Thyroid gland (tissue), 4 donors: ENCODE data around the gene PRRT3.

Experiments
- POLR2A ChIP-seq, 2 donors: fragments of 450-650 bp; IDR thresholded peaks; one replicate each; pipeline ENCODE4 v1.6.1; 2017; ENCODE audit warnings: antibody characterized with exemption in 2 of 2, mild to moderate bottlenecking in 2 of 2, moderate library complexity in 1 of 2
- TF ChIP-seq, protein P1 (sequence below), 6 experiments: fragments of 200-600 bp in 3 of 6; fragments of 450-650 bp in 3 of 6; sonication (generic) in 3 of 6; IDR thresholded peaks; one replicate each; pipeline ENCODE4 v1.5.1; 2016 to 2019; ENCODE audit warnings: antibody characterized with exemption in 6 of 6, mild to moderate bottlenecking in 2 of 6, inconsistent platforms in 1 of 6, moderate library complexity in 1 of 6

DNA sequence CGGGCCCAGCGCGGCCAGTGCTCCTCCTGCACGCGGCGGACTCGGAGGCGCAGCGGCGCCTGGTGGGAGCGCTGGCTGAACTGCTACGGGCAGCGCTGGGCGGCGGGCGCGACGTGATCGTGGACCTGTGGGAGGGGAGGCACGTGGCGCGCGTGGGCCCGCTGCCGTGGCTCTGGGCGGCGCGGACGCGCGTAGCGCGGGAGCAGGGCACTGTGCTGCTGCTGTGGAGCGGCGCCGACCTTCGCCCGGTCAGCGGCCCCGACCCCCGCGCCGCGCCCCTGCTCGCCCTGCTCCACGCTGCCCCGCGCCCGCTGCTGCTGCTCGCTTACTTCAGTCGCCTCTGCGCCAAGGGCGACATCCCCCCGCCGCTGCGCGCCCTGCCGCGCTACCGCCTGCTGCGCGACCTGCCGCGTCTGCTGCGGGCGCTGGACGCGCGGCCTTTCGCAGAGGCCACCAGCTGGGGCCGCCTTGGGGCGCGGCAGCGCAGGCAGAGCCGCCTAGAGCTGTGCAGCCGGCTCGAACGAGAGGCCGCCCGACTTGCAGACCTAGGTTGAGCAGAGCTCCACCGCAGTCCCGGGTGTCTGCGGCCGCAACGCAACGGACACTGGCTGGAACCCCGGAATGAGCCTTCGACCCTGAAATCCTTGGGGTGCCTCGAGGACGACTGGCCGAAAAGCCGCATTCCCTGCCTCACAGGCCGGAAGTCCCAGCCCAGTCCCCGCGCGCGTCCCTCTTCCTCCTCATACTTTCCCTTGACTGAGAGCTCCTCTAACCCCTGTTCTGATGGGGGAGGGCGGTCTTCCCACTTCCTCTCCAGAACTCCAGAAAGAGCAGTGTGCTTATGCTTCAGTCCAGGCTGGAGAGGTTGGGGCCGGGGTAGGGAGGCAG is 36.7 kb downstream of the PRRT3 start:
- TF ChIP-seq, protein P1, sequence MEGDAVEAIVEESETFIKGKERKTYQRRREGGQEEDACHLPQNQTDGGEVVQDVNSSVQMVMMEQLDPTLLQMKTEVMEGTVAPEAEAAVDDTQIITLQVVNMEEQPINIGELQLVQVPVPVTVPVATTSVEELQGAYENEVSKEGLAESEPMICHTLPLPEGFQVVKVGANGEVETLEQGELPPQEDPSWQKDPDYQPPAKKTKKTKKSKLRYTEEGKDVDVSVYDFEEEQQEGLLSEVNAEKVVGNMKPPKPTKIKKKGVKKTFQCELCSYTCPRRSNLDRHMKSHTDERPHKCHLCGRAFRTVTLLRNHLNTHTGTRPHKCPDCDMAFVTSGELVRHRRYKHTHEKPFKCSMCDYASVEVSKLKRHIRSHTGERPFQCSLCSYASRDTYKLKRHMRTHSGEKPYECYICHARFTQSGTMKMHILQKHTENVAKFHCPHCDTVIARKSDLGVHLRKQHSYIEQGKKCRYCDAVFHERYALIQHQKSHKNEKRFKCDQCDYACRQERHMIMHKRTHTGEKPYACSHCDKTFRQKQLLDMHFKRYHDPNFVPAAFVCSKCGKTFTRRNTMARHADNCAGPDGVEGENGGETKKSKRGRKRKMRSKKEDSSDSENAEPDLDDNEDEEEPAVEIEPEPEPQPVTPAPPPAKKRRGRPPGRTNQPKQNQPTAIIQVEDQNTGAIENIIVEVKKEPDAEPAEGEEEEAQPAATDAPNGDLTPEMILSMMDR (IDR thresholded peaks at IDR 0.05), result peak in 3 of 6 experiments; percentile 14 to 44 (median 20)
- peak in 1 of 2 donors; percentile 39 for TF ChIP-seq POLR2A (IDR thresholded peaks at IDR 0.05)
